ENCODE measurements around the gene BBLN.

Gene BBLN

DNA sequence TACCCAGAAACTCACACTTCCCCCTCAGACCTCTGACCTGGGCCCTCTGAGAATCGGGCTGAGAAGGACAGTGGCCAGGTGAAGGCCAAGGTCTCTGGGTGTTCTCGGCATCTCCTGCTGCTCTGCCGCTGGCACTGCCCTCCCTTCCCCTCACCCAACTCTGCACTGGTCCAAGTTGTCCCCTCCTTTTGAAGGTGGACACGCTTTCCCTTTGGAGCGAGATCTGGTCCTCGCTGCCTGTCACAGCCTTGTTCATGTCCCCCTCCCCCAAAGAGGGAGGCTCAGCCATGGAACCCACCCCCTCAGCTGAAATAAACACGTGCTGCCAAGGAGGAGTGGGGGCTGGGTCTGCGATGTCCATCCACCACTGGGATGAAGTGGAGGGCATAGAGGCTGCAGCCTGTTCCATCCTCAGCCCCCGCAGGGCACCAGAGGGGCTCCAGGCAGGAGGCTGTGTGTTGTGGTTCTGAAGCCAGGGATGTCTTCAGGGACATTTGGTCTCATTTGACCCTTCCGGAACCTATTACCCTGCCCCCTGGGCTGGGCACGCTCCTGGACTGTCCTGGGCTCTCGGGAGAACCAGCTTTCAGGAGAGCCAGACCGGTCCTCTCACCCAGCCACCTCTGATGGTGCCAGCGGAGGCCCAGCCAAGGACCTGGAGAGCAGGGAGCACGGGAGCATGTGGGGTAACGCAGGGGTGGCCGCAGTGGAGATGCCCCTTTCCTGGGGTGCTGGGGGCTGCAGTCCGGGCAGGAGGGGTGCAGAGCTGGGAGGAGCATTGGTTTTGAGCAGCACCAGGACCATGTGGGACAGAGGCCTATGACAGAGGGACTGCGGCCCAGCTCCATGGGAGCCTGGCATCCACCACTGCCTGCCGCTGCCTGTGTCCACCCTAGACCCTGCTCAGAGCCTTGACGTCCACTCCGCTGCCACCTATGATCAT is 15.6 kb upstream of the BBLN start:
- DNase-seq (ENCODE audit: extremely low read depth in 1 of 2, low read depth in 1 of 2), result no peak

DNA sequence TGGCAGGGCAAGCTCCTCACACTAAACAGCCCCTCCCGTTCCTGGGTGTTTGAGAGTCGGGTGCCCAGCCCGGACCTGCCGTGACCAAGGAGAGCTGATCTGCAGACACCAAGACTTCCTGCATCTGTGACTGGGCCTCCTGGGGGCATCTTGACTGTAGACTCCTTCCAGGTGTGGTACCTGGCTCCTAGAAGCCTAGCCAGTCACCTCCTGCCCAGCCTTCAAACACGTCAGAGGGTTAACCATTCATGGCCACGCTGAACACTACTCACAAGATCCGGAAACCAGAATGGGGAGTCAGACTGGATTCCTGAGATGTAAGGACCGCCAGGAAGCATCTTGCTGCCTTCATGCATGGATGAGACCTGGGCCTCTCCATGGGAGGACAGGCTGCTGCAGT is 14.5 kb upstream of the BBLN start:
- no peak for DNase-seq (ENCODE audit: extremely low read depth in 1 of 2, low read depth in 1 of 2)

DNA sequence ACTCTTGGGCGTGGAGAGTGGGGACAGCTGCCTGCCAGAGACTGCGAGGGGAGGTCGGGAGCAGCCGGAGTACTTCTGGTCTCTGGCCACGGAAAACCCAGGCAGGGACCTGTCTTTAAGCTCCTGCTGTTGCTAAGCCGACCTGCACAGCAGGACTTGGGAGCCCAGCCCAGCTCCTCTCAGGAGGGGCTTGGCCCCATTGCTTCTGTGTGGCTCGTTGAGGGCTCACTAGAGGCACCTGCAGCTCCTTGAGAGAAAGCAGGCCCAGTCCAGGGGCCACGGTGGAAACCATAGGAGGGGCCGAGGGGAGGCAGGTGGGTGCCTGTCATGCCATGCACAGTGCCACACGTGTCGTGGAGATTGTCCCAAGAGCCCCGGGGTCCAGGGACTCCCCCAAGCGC is 14.1 kb upstream of the BBLN start:
- no peak for DNase-seq (ENCODE audit: extremely low read depth in 1 of 2, low read depth in 1 of 2)

DNA sequence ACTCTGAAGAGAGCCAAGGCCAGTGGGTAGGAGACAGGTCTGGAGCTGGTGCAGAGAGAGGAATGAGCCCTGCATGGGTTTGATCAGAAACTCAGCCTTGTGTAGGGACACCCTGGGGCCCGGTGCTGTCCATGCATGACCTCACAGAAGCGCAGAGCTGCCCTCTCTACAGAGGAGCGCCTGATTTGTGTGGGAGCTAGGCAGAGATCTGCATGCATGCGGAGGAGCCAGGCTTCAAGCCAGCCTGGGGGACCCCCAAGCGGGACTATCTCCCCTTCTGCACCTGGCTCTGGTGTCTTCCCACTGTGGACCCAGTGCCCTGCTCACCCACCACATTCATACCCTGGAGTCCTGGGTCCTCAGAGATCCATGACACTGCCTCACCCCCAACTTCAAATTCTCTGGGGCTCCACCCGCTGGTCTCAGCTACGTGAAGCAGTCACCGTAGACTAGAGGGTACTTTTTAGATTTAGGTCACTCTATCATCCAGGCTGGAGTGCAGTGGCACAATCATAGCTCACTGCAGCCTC is 13.4 kb upstream of the BBLN start:
- DNase-seq (ENCODE audit: extremely low read depth in 1 of 2, low read depth in 1 of 2), result no peak

DNA sequence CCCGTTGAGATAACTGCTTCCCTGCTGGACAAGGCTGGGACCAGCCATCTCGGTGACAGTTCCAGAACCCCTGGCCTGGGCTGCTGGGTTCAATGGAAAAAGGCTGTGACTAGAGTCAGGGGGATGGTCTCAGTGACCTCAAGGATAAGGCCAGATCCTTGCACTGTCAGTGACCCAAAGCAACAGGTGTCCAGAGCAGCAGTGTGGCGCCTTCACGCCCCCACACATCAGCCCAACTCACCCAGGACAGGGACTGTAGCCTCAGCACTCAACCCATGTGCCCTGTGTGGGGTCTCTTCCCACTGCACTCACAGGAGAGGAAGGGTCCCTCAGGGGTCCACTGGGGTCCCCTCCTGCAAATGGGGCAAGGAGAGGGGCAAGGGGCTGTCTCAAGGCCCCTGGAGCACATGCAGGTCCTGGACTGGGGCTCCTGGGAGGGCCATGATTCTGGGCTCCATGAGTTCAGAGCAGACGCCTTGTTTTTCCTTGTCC is 11.5 kb upstream of the BBLN start:
- DNase-seq (ENCODE audit: extremely low read depth in 1 of 2, low read depth in 1 of 2), result no peak

DNA sequence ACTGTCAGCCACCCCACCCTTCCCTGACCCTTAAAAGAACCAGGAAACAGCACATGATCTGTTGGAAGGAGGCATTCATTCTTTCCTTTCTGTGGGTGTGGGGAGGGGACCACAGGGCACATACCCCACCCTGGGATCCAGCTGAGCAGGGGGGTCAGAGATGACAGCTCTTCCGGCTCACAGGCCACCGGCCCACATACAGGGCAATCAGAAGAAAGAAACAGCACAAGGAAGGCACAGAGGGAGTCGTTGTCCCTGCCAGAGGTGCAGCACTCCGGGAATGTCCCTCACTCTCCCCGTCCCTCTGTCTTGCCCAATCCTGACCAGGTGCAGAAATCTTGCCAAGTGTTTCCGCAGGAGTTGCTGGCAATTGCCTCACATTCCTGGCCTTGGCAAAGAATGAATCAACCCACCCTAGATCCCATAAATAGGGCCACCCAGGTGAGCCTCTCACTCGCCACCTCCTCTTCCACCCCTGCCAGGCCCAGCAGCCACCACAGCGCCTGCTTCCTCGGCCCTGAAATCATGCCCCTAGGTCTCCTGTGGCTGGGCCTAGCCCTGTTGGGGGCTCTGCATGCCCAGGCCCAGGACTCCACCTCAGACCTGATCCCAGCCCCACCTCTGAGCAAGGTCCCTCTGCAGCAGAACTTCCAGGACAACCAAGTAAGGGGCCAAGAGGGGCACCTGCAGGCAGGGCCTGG is 10.9 kb upstream of the BBLN start, which contains the start of gene LCN2:
TSS of gene LCN2 (plus strand) at position 453 of the 701 bp plus-strand sequence. CDS start at position 526, 73 bp downstream.
- no peak for DNase-seq (ENCODE audit: extremely low read depth in 1 of 2, low read depth in 1 of 2)

DNA sequence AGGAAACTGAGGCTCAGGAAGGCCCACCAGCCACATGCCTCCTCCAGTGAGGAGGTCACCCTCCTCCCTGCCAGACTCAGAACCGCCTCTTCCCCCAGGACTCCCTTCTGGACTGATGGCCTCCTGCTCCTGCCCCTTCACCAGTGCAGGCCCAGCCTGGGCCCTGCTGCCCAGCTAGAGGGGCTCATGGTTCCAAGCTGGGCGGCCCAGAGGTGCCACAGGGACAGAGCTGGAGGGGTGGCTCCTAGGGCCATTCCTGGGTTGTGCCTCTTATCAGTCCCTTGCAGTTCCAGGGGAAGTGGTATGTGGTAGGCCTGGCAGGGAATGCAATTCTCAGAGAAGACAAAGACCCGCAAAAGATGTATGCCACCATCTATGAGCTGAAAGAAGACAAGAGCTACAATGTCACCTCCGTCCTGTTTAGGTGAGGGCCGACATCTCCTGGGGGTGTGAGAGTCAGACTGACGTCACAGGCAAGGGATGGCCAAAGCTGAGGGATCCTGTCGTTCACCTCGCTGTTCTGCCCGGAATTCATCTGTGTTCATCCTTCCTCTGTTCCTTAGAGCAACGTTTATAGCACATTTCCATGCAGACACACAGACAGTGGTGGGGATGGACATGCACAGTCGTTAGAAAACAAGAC is 10.0 kb upstream of the BBLN start:
- DNase-seq (ENCODE audit: extremely low read depth in 1 of 2, low read depth in 1 of 2), result no peak

DNA sequence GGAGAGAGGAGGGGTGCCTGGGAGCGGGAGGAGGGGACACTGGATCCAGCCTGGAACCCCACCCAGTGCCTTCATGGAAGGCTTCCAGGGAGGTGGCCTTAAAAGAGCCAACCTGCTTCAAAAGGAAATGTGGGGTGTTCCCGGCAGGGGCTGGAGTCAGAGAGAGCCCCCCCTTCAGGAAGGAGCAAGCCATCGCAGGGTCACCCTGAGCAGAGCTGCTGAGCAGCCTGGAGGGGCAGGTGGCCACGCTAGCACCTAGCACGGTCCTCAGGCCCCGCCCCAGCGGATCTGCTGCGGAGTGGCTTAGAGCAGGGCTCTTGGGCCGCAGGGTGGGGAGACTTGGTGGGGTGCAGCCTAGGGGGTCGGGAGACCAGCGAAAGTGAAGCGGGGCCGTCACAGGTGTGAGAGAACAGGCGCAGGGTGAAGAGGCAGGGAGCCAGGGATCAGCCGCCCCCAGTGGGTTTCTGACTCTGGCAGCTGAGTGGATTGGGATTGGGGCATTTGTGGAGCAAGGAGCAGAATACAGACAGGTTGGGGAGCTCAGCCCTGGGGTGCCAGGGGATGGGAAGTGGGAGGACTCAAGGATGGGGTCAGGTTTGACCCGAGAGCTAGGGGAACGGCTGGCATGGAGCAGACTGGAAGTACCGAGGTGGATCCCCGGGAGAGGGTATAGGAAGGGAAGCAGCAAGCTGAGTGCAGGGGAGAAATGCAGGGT is 9.3 kb upstream of the BBLN start:
- no peak for DNase-seq (ENCODE audit: extremely low read depth in 1 of 2, low read depth in 1 of 2)

DNA sequence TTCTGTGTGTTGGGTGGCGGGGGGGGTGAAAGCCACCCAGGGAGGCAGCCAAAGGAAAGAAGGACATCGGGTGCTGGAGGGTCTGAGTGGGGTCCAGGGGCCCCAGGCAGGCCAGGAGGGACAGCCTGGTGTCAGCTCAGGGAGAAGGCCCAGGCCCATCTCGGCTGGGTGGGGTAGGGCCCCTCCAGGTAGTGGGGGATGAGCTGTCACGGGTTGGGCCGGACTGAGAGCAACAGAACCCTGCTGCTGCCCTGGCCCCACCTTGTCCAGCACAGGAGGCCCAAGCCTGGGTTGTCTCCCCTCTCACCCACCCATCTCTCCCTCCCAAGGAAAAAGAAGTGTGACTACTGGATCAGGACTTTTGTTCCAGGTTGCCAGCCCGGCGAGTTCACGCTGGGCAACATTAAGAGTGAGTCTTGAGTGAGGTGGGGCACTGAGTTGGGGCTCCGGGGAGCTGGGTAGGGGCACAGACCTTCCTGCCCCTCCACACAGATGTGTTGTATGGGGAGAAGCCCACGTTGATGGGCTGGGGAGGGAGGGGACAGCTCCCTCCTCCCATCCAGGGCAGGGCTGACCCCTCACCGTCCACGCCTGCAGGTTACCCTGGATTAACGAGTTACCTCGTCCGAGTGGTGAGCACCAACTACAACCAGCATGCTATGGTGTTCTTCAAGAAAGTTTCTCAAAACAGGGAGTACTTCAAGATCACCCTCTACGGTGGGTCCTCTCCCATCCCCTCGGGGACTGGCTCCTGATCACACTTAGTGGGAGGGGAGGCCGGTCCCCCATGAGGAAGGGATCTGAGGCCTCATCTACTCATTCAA is 8.5 kb upstream of the BBLN start:
- DNase-seq (ENCODE audit: extremely low read depth in 1 of 2, low read depth in 1 of 2), result no peak

DNA sequence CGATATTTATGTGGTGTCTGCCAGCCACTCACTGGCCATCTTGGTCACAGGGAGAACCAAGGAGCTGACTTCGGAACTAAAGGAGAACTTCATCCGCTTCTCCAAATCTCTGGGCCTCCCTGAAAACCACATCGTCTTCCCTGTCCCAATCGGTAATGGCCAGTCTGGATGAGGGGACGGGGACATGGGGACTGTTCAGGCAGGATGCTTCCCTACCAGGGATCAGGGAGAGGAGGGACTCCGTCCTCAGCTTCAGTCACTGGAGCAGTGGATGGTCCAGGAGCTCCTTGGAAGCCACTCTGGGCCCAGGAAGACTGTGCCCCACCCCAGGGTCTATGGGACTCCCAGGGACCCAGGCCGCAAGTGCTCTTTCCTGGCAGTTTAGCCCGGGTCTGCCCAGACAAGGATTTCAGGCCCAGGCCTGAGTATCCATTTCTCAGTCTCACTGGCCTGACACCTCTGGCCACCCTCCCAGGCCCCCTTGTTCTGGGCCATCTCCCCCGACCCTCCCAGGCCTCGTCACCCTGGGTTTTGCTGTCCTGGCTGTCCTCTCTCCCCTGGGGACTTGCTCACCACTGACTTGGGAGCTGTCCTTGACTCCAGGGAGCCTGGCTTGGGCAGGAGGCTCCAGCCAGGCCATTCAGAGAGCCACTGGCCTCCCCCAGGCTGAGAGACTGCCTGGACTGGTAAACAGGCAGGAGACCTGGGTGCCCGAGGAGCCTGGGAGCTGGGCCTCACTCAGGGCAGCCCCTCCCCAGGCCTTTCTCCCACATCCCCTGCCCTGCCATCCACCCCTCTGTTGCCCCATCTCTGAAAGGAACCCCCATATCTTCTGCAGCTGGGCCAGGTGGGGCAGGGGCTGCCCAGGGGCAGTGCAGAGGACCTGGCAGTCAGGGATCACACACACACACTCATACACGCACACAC is 7.7 kb upstream of the BBLN start:
- no peak for DNase-seq (ENCODE audit: extremely low read depth in 1 of 2, low read depth in 1 of 2)

DNA sequence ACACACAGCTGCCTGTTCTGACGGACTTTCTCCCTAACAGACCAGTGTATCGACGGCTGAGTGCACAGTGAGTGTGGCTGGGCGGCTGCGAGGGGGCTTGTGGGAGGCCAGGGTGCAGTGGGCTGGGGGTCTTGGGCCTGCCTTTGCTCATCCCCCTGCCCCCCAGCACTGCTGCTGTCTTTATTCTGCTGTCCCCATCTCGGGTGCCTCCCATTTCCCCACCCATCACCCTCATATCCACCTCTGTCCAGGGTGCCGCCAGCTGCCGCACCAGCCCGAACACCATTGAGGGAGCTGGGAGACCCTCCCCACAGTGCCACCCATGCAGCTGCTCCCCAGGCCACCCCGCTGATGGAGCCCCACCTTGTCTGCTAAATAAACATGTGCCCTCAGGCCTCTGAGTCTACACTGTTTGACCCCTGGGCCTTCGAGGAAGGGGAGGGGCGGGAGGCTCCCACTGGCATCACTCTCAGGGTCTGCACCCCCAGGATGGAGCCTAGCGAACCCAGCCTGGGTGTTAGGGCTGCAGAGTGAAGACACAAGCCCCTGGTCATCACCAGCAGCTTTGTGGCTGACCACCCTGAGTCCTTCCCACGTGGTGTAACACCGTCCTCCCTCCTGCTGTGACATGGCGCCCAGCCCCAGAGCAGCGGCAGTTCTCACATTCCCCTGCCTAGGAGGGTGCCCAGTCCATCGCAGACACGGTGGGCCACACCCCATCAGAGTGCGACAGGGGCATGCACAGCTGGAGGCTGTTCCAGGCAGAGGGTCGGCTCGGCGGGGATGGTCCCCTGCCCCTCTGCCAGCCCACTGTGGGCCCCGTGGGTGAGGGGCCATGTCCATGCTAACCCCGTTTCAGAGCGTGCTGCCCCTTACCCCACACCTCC is 6.8 kb upstream of the BBLN start:
- no peak for DNase-seq (ENCODE audit: extremely low read depth in 1 of 2, low read depth in 1 of 2)

DNA sequence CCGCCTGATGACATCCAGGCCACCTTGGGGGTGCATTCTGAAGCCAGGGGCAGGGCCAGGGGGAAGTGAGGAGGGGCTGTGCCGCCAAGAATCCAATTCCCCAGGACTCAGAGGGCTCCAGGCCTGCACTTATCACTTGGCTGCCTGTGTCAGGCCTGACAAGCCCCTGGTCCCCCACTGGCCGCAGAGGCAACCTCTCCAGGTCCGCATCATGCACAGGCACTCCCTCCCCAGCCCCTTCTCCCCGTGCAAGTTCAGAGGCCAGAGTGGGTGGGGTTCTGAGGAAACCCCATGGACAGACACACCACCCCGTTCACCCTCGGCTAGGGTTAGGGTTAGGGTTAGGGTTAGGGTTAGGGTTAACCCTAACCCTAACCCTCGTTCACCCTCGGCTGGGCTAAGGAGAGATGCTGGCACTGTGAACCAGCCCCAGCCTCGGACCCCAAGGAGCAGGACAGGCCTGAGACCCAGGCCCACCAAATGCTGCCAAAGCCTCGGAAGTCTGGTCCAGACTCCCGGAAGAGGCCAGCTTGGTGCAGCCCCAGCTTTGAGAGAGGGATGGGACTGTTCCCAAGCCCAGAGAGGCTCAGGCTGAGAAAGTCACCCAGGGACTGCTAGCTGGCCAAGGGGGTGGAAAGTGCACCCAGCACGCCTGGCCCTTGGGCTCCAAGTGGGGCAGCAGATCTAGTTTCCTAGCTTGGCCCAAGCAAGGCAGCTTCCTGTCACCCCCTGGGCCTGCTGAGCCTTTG is 5.9 kb upstream of the BBLN start:
- DNase-seq (ENCODE audit: extremely low read depth in 1 of 2, low read depth in 1 of 2), result no peak

DNA sequence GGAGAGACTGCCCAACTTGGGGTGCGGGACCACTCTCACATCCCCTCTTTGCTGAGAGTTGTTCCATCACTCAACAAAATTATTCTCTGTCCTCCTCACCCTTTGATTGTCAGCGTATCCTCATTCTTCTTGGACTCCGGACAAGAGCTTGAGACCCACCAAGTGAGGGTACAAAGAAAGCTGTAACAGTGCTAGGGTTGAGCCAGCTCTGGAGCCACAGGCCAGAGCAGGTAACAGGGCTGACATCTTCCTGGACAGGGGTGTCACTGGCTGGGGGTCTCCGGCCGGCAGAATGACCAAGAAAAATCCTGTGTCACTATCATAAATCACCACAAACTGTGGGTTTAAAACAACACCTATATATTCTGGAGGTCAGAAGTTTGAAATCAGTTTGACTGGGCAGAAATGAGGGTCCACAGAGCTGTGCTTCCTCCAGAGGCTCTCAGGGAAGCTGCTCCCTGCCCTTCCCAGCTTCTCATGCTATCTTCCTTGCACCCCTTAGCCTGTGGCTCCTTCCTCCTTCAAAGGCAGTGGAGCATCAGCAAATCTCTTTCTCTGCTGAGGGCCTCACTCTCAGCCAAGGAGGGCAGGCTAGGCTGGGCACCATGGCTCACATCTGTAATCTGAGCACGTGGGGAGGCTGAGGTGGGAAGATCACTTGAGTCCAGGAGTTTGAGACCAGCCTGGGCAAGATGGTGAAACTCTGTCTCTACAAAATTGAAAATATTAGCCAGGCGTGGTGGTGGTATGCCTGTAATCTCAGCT is 4.1 kb upstream of the BBLN start:
- DNase-seq (ENCODE audit: extremely low read depth in 1 of 2, low read depth in 1 of 2), result no peak

DNA sequence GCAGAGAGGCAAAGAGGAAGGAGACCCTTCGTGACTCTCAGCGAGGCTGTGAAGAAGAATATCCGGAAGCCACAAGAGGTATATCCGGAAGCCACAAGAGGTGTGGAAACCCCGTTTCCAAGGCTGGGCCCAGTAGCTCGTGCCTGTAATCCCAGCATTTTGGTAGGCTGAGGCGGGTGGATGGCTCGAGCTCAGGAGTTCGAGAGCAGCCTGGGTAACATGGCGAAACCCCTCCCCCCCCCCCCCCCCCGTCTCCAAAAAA is 612 bp upstream of the BBLN start:
- no peak for DNase-seq (ENCODE audit: extremely low read depth in 1 of 2, low read depth in 1 of 2)

DNA sequence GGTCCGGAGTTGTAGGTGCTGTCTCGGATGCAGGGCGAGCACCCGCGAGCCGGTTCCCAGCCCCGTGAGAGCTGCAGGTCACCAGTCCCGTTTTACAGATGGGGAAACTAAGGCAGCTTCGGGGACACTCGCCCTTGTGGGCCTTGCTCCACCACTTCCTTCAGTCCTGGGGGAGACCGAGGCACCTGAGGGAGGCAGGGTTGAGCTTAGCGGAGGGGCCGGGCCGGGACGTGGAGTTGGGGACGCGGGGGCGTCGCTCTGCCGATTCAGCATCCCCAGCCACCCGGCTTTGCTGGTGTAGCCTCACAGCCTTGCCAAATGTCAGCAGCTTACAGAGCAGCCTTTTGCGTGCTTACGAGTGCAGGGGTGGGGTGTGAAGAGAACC is 530 bp downstream of the BBLN start:
- DNase-seq (ENCODE audit: extremely low read depth in 1 of 2, low read depth in 1 of 2), result peak in 1 of 2 donors; percentile 19

DNA sequence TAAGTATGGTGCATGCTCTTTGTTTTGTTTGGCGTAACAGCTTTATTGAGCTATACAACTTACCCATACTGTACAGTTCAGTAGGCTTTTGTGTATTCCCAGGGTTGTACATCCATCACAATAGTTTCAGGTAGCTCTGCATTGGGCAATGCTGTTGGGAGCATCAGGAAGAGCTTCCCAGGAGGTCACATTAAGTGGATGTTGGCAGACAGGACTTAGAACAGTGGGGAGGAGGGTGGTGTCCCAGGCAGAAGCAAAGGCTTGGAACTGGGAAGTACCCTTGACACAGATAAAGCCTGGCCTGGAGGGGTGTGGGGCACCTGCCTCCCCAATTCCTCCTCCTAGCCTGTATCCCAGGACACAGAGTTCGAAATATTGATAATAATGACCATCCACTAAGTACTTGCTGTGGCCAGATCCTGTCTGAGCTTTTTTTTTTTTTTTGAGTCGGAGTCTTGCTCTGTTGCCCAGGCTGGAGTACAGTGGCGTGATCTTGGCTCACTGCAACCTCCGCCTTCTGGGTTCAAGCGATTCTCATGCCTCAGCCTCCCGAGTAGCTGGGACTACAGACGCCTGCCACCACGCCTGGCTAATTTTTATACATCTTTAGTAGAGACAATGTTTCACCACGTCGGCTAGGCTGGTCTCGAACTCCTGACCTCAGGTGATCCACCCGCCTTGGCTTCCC is 1.3 kb downstream of the BBLN start:
- no peak for DNase-seq (ENCODE audit: extremely low read depth in 1 of 2, low read depth in 1 of 2)

Measured in activated CD8-positive, alpha-beta memory T cell treated with anti-CD3 and anti-CD28 coated beads for 1 hour (primary cell).